SK-N-SH treated with all-trans-retinoic acid at 6 μM for 48 hours (cell line): Measurements from ENCODE around the gene CPNE2.

Source experiments
- ATAC-seq: fragments of 200-7000 bp; cut with Tn5 transposase; 3 replicates; pipeline ENCODE4 v1.9.1; 2020; ENCODE audit warnings: mild to moderate bottlenecking, moderate library complexity
- ARNTL ChIP-seq: fragments of 450-650 bp; formaldehyde crosslinking; IDR thresholded peaks from 2 replicates; pipeline ENCODE4 v1.5.0; 2020; ENCODE audit warnings: low read depth, mild to moderate bottlenecking, moderate library complexity, borderline replicate concordance
- BACH2 ChIP-seq: fragments of 250-450 bp; sonication (Bioruptor Pico); IDR thresholded peaks from 2 replicates; pipeline ENCODE4 v1.9.0; 2021; ENCODE audit warnings: mild to moderate bottlenecking, borderline replicate concordance
- CSDC2 ChIP-seq: fragments of 250-450 bp; sonication (Bioruptor Pico); IDR thresholded peaks from 2 replicates; pipeline ENCODE4 v1.5.0; 2020; ENCODE audit warnings: mild to moderate bottlenecking, moderate library complexity
- CSRNP3 ChIP-seq: fragments of 250-450 bp; sonication (Bioruptor Pico); IDR thresholded peaks from 2 replicates; pipeline ENCODE4 v1.5.1; 2021; ENCODE audit warnings: mild to moderate bottlenecking, moderate library complexity
- ESRRG ChIP-seq: fragments of 250-450 bp; sonication (Bioruptor Pico); IDR thresholded peaks from 2 replicates; pipeline ENCODE4 v1.6.1; 2021; ENCODE audit warnings: mild to moderate bottlenecking
- GLIS3 ChIP-seq: fragments of 250-450 bp; sonication (Bioruptor Pico); IDR thresholded peaks from 2 replicates; pipeline ENCODE4 v1.5.0; 2020; ENCODE audit warnings: mild to moderate bottlenecking, moderate library complexity
- ISL1 ChIP-seq: fragments of 250-450 bp; sonication (Bioruptor Pico); IDR thresholded peaks from 2 replicates; pipeline ENCODE4 v2.1.2; 2022; ENCODE audit warnings: mild to moderate bottlenecking, moderate library complexity
- OSR1 ChIP-seq: fragments of 250-450 bp; sonication (Bioruptor Pico); IDR thresholded peaks from 2 replicates; pipeline ENCODE4 v1.8.0; 2022; ENCODE audit warnings: moderate library complexity, mild to moderate bottlenecking, inconsistent platforms
- POU6F1 ChIP-seq: fragments of 250-450 bp; sonication (Bioruptor Pico); IDR thresholded peaks from 2 replicates; pipeline ENCODE4 v1.8.0; 2021; ENCODE audit warnings: low read depth, mild to moderate bottlenecking, moderate library complexity, borderline replicate concordance
- RARB ChIP-seq: fragments of 250-450 bp; sonication (Bioruptor Pico); IDR thresholded peaks from 2 replicates; pipeline ENCODE4 v1.8.0; 2021; ENCODE audit warnings: mild to moderate bottlenecking, moderate library complexity
- SNAI2 ChIP-seq: fragments of 250-450 bp; sonication (Bioruptor Pico); IDR thresholded peaks from 2 replicates; pipeline ENCODE4 v1.5.0; 2020; ENCODE audit warnings: mild to moderate bottlenecking, moderate library complexity
- TCF4 ChIP-seq: fragments of 250-450 bp; sonication (Bioruptor Pico); IDR thresholded peaks from 2 replicates; pipeline ENCODE4 v1.8.0; 2021; ENCODE audit warnings: mild to moderate bottlenecking, moderate library complexity, borderline replicate concordance
- TSHZ2 ChIP-seq: fragments of 250-450 bp; sonication (Bioruptor Pico); IDR thresholded peaks from 2 replicates; pipeline ENCODE4 v1.5.0; 2020; ENCODE audit warnings: mild to moderate bottlenecking, moderate library complexity
- ZC3H10 ChIP-seq: fragments of 250-450 bp; sonication (Bioruptor Pico); IDR thresholded peaks from 2 replicates; pipeline ENCODE4 v1.5.1; 2021; ENCODE audit warnings: mild to moderate bottlenecking, moderate library complexity
- ZFP3 ChIP-seq: fragments of 250-450 bp; sonication (Bioruptor Pico); IDR thresholded peaks from 2 replicates; pipeline ENCODE4 v1.5.0; 2020; ENCODE audit warnings: mild to moderate bottlenecking, moderate library complexity
- ZFP30 ChIP-seq: fragments of 450-650 bp; formaldehyde crosslinking; IDR thresholded peaks from 2 replicates; pipeline ENCODE4 v1.5.0; 2022; ENCODE audit warnings: mild to moderate bottlenecking, moderate library complexity
- ZNF565 ChIP-seq: fragments of 450-650 bp; formaldehyde crosslinking; conservative IDR thresholded peaks from 2 replicates; pipeline ENCODE4 v1.5.0; 2020; ENCODE audit warnings: low read depth, mild to moderate bottlenecking, moderate library complexity
- ZNF70 ChIP-seq: fragments of 450-650 bp; formaldehyde crosslinking; IDR thresholded peaks from 2 replicates; pipeline ENCODE4 v1.5.0; 2020; ENCODE audit warnings: mild to moderate bottlenecking, moderate library complexity
- ZNF8 ChIP-seq: fragments of 450-650 bp; formaldehyde crosslinking; IDR thresholded peaks from 2 replicates; pipeline ENCODE4 v1.5.0; 2020; ENCODE audit warnings: mild to moderate bottlenecking, moderate library complexity

The CPNE2 gene

GRCh38 chr16:57147381-57148221, 55.2 kb downstream of the CPNE2 start:
- ATAC-seq, result no peak
- TF ChIP-seq ZFP30 (no peak), ISL1 (no peak), CSRNP3 (CRISPR knock-in tag) (no peak), ZNF565 (CRISPR knock-in tag) (no peak), SNAI2 (CRISPR knock-in tag) (no peak), CSDC2 (CRISPR knock-in tag) (no peak), OSR1 (CRISPR knock-in tag) (no peak), GLIS3 (CRISPR knock-in tag) (no peak), TSHZ2 (CRISPR knock-in tag) (no peak), ZNF8 (CRISPR knock-in tag) (no peak), POU6F1 (CRISPR knock-in tag) (no peak), ZC3H10 (CRISPR knock-in tag) (no peak), ZFP3 (CRISPR knock-in tag) (no peak), ZNF70 (no peak)

GRCh38 chr16:57148481-57148880, 56.1 kb downstream of the CPNE2 start:
- ATAC-seq, result no peak
- TF ChIP-seq SNAI2 (CRISPR knock-in tag) (no peak), POU6F1 (CRISPR knock-in tag) (no peak), ZFP30 (no peak), CSRNP3 (CRISPR knock-in tag) (no peak), ZFP3 (CRISPR knock-in tag) (no peak)

- no peak for TF ChIP-seq ARNTL (CRISPR knock-in tag)
- no peak for TF ChIP-seq ZFP30
- no peak for TF ChIP-seq ESRRG (CRISPR knock-in tag)
- TF ChIP-seq ZNF565 (CRISPR knock-in tag), result no peak
- no peak for TF ChIP-seq BACH2 (CRISPR knock-in tag)
- no peak for TF ChIP-seq TCF4 (CRISPR knock-in tag)
- no peak for TF ChIP-seq RARB (CRISPR knock-in tag)
- TF ChIP-seq CSRNP3 (CRISPR knock-in tag), result no peak
- TF ChIP-seq OSR1 (CRISPR knock-in tag), result no peak
- TF ChIP-seq, all 23 proteins: peak for 0
- no peak for ATAC-seq
Observed at GRCh38 chr16:57149391-57149790, 57.0 kb downstream of the CPNE2 start.
